PC-3 (cell line): ENCODE data around the gene ATP2B2. TPM values are rescaled to one million over a fixed set of nuclear protein-coding genes. Genes with fewer than 3 reads are reported as not detected.

Source experiments
- ATAC-seq: fragments of 200-7000 bp; cut with Tn5 transposase; 2 replicates; pipeline ENCODE4 v1.9.1; 2020; ENCODE audit warnings: mild to moderate bottlenecking, moderate library complexity
- BruUV-seq: library from RNA; stranded (reverse); fragments of 400-500 nt; replicated peaks from 2 replicates; lab custom pipeline; 2021; lab: Mats Ljungman, UMichigan
- CTCF ChIA-PET: fragments of 300-600 bp; sonication (Branson Sonifier 250); formaldehyde crosslinking; loops from one replicate; lab custom pipeline; 2022; ENCODE audit warnings: antibody characterized with exemption; lab: Charles Lee
- POLR2A ChIA-PET: fragments of 300-600 bp; sonication (Branson Sonifier 250); formaldehyde crosslinking; loops from one replicate; lab custom pipeline; 2022; ENCODE audit warnings: antibody characterized with exemption; ENCODE audit not compliant: unreplicated experiment; lab: Charles Lee
- DNase-seq: peaks from one replicate; pipeline ENCODE4 v3.0.0-alpha.2; 2015
- H2AFZ ChIP-seq: fragments of 300-600 bp; sonication (generic); 2 replicates; pipeline ENCODE4 v1.6.0; 2016; ENCODE audit warnings: antibody characterized with exemption, low read length
- H3F3A ChIP-seq: fragments of 300-600 bp; sonication (generic); one replicate; pipeline ENCODE4 v1.6.0; 2017; ENCODE audit warnings: antibody characterized with exemption, low read length, control low read depth, mild to moderate bottlenecking; ENCODE audit not compliant: unreplicated experiment
- H3K27ac ChIP-seq: fragments of 300-600 bp; sonication (generic); 2 replicates; pipeline ENCODE4 v1.5.1; 2016; ENCODE audit warnings: mild to moderate bottlenecking, low read length
- H3K27me3 ChIP-seq: fragments of 300-600 bp; sonication (generic); 2 replicates; pipeline ENCODE4 v1.6.1; 2016; ENCODE audit warnings: low read length, mixed read lengths
- H3K36me3 ChIP-seq: fragments of 300-600 bp; sonication (generic); 2 replicates; pipeline ENCODE4 v1.6.1; 2016; ENCODE audit warnings: low read depth, mixed run types, low read length, mixed read lengths
- H3K4me1 ChIP-seq: fragments of 300-600 bp; sonication (generic); 2 replicates; pipeline ENCODE4 v1.5.1; 2016; ENCODE audit warnings: low read length; ENCODE audit not compliant: insufficient read depth
- H3K4me2 ChIP-seq: fragments of 300-600 bp; sonication (generic); 2 replicates; pipeline ENCODE4 v1.6.0; 2016; ENCODE audit warnings: low read length
- H3K4me3 ChIP-seq: fragments of 300-600 bp; sonication (generic); 2 replicates; pipeline ENCODE4 v1.5.1; 2016; ENCODE audit warnings: mild to moderate bottlenecking, low read length, mixed read lengths
- H3K79me2 ChIP-seq: fragments of 300-600 bp; sonication (generic); 2 replicates; pipeline ENCODE4 v1.6.1; 2017; ENCODE audit warnings: low read length, mixed read lengths
- H3K9ac ChIP-seq: fragments of 300-600 bp; sonication (generic); 2 replicates; pipeline ENCODE4 v1.6.0; 2016; ENCODE audit warnings: mild to moderate bottlenecking, low read length
- H3K9me2 ChIP-seq: fragments of 300-600 bp; sonication (generic); replicated peaks from 2 replicates; pipeline ENCODE4 v1.6.1; 2016; ENCODE audit warnings: mixed run types, low read length, mixed read lengths
- H3K9me3 ChIP-seq: fragments of 300-600 bp; sonication (generic); 2 replicates; pipeline ENCODE4 v1.6.1; 2016; ENCODE audit warnings: low read length, mixed read lengths
- H4K20me1 ChIP-seq: fragments of 300-600 bp; sonication (generic); 2 replicates; pipeline ENCODE4 v1.6.1; 2016; ENCODE audit warnings: low read length, mixed read lengths
- CTCF ChIP-seq: fragments of 300-600 bp; sonication (generic); conservative IDR thresholded peaks from 2 replicates; pipeline ENCODE4 v1.5.1; 2017; ENCODE audit warnings: antibody characterized with exemption, low read depth, mild to moderate bottlenecking, low read length
- EZH2 ChIP-seq: fragments of 300-600 bp; sonication (generic); IDR thresholded peaks from one replicate; pipeline ENCODE4 v1.6.1; 2017; ENCODE audit warnings: antibody characterized with exemption, mild to moderate bottlenecking, low read length; ENCODE audit not compliant: unreplicated experiment
- EZH2phosphoT487 ChIP-seq: fragments of 300-600 bp; sonication (generic); IDR thresholded peaks from 2 replicates; pipeline ENCODE4 v1.6.1; 2018; ENCODE audit warnings: mild to moderate bottlenecking, antibody characterized with exemption, low read length, borderline replicate concordance
- intact Hi-C: fragments of 100-400 bp; cut with micrococcal nuclease; formaldehyde crosslinking; loops from 2 replicates; pipeline ENCODE4 v1.9.0; 2023
- total RNA-seq: library from RNA; depleted of rRNA; stranded (reverse); fragments of >200 nt; gene quantifications from 2 replicates; pipeline ENCODE4 v1.2.3, GENCODE V29; 2014

Gene ATP2B2
- total RNA-seq, 1 experiment from 2014 or later = not detected

GRCh38 chr3:10419637-10420232 is 85.7 kb downstream of the ATP2B2 start:
- Histone ChIP-seq H3K27ac (no peak overlapping the region), H3K9me2 (no peaks in the 10 kb centered on the region), H3K4me1 (peaks cover 6% of the 10 kb centered on the region; the same call in 1 of the 2 replicates), H3K9me3 (no peaks in the 10 kb centered on the region), H3K4me3 (no peak overlapping the region), H3K9ac (no peak overlapping the region), H3K36me3 (no peaks in the 10 kb centered on the region), H2AFZ (no peak overlapping the region), H4K20me1 (no peaks in the 10 kb centered on the region), H3K79me2 (no peaks in the 10 kb centered on the region), H3K27me3 (peaks cover 24% of the 10 kb centered on the region), H3K4me2 (no peak overlapping the region), H3F3A (no peaks in the 10 kb centered on the region)
- TF ChIP-seq CTCF (no peak), EZH2phosphoT487 (no peak)
- peak; percentile 45; the same call in 1 of the 2 replicates for ATAC-seq
- intact Hi-C loops = no loop called here
- ChIA-PET CTCF (no interaction called here), POLR2A (no interaction called here)
- no TSS peak for BruUV-seq
- DNase-seq = peak; percentile 46

GRCh38 chr3:10417847-10418246 is 87.5 kb downstream of the ATP2B2 start:
- TF ChIP-seq CTCF (peak; percentile 42), EZH2 (no peak), EZH2phosphoT487 (no peak)
- no peak overlapping the region for H2AFZ ChIP-seq
- H3K9me3 ChIP-seq = no peaks in the 10 kb centered on the region
- H3K27me3 ChIP-seq = peaks cover 25% of the 10 kb centered on the region
- H3K9ac ChIP-seq = no peak overlapping the region
- BruUV-seq = no TSS peak
- no peak overlapping the region for H3K4me2 ChIP-seq
- intact Hi-C loops = loop anchor here (1.0 kb wide), 1 partner anchor 320 kb away; no protein-coding TSS in a partner anchor
- H3F3A ChIP-seq = no peaks in the 10 kb centered on the region
- peak; percentile 73 for ATAC-seq
- H3K4me3 ChIP-seq = no peak overlapping the region
- DNase-seq = peak; percentile 11
- no peak overlapping the region for H3K27ac ChIP-seq
- H4K20me1 ChIP-seq = no peaks in the 10 kb centered on the region
- H3K79me2 ChIP-seq = no peaks in the 10 kb centered on the region
- H3K36me3 ChIP-seq = no peaks in the 10 kb centered on the region
- no peaks in the 10 kb centered on the region for H3K9me2 ChIP-seq
- ChIA-PET CTCF (interaction anchor here (0.5 to 0.6 kb wide), 3 partner anchors 157 to 685 kb away, joined by 3 to 5 read pairs (median 3); no protein-coding TSS in a partner anchor), POLR2A (no interaction called here)
- peaks cover 6% of the 10 kb centered on the region; the same call in 1 of the 2 replicates for H3K4me1 ChIP-seq

GRCh38 chr3:10416730-10417300 is 88.6 kb downstream of the ATP2B2 start:
- intact Hi-C loops = no loop called here
- Histone ChIP-seq H3K9me3 (no peaks in the 10 kb centered on the region), H4K20me1 (no peaks in the 10 kb centered on the region), H3K36me3 (no peaks in the 10 kb centered on the region), H3K4me1 (peaks cover 6% of the 10 kb centered on the region; the same call in 1 of the 2 replicates), H2AFZ (no peak overlapping the region), H3K4me2 (no peak overlapping the region), H3K9me2 (no peaks in the 10 kb centered on the region), H3K27ac (no peak overlapping the region), H3K9ac (no peak overlapping the region), H3K79me2 (no peaks in the 10 kb centered on the region), H3F3A (no peaks in the 10 kb centered on the region), H3K4me3 (no peak overlapping the region), H3K27me3 (peaks cover 25% of the 10 kb centered on the region)
- ChIA-PET CTCF (interaction anchor here (0.5 to 0.7 kb wide), 2 partner anchors 55 to 320 kb away, joined by 3 to 6 read pairs; no protein-coding TSS in a partner anchor), POLR2A (no interaction called here)
- BruUV-seq = no TSS peak
- ATAC-seq (no peak), DNase-seq (no peak)
- TF ChIP-seq EZH2phosphoT487 (no peak), CTCF (no peak), EZH2 (no peak)
